ENCODE results near the gene PCP4L1. TPM values are rescaled to one million over a fixed set of nuclear protein-coding genes. Genes with fewer than 3 reads are reported as not detected.

Gene PCP4L1
- total RNA-seq, 1 experiment from 2014 or later: 0.83 TPM

DNA sequence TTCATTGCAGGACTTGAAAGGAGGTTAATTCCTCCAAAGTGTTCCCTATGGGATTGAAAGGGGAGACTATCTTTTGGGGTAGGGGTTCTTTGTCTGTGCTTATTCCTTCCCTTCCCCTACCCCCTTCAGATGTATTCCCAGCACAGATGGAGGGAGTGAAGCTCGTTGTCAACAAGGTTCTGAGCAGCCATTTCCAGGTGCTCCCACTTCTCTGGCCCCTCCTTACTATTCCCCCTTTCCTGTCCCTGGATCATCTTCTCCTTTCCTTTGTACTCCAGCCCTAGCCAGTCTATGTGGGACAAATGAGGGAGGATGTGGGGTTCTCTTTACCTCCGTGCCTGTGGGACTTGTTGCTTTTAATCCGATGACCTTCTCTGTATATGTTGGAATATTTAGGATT lies 31.8 kb upstream of the PCP4L1 start:
- Mint-ChIP-seq H3K27me3 (ENCODE audit: low read depth) (no peaks in the 10 kb centered on the region), H3K9me3 (no peaks in the 10 kb centered on the region), H3K36me3 (ENCODE audit: insufficient read depth in 1 of 3, low read depth in 3 of 3) (peaks cover 18 to 22% (median 20%) of the 10 kb centered on the region in 3 experiments; a peak in 6 of 7 replicates), H3K4me3 (peak overlapping the region; percentile 99 to 100), H3K27ac (peak overlapping the region in 2 of 3 experiments; percentile 98 to 99; a peak in 5 of 7 replicates), H3K4me1 (peaks cover 23 to 40% of the 10 kb centered on the region in 2 experiments)
- H4K91ac ChIP-seq (ENCODE audit: insufficient read length, low read depth, low read length): no peak overlapping the region
- H2AFZ ChIP-seq (ENCODE audit: low read length): no peak overlapping the region
- WGBS (ENCODE audit: extremely low coverage, insufficient read length, low lambda C conversion rate): no CpG with 5 or more reads among the region's 3 CpGs
- H2BK12ac ChIP-seq (ENCODE audit: insufficient read length, low read depth, low read length): no peak overlapping the region
- H3K23ac ChIP-seq (ENCODE audit: insufficient read length, low read depth, low read length): no peak overlapping the region
- no peak overlapping the region for H2BK20ac ChIP-seq (ENCODE audit: low read depth, low read length, poor library complexity, severe bottlenecking)
- H3K79me2 ChIP-seq (ENCODE audit: insufficient read depth, low read length): no peaks in the 10 kb centered on the region
- H2AK5ac ChIP-seq (ENCODE audit: insufficient read length, low read length): no peak overlapping the region
- no peak overlapping the region for H3K56ac ChIP-seq (ENCODE audit: insufficient read length, low read depth, low read length)
- no peak overlapping the region for H2BK15ac ChIP-seq (ENCODE audit: low read depth, low read length)
- TF ChIP-seq, protein P1, sequence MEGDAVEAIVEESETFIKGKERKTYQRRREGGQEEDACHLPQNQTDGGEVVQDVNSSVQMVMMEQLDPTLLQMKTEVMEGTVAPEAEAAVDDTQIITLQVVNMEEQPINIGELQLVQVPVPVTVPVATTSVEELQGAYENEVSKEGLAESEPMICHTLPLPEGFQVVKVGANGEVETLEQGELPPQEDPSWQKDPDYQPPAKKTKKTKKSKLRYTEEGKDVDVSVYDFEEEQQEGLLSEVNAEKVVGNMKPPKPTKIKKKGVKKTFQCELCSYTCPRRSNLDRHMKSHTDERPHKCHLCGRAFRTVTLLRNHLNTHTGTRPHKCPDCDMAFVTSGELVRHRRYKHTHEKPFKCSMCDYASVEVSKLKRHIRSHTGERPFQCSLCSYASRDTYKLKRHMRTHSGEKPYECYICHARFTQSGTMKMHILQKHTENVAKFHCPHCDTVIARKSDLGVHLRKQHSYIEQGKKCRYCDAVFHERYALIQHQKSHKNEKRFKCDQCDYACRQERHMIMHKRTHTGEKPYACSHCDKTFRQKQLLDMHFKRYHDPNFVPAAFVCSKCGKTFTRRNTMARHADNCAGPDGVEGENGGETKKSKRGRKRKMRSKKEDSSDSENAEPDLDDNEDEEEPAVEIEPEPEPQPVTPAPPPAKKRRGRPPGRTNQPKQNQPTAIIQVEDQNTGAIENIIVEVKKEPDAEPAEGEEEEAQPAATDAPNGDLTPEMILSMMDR (conservative IDR thresholded peaks at IDR 0.05): no peak
- H3K27ac ChIP-seq (ENCODE audit: insufficient read length, low read depth, low read length): no peak overlapping the region
- H3K9ac ChIP-seq (ENCODE audit: extremely low read depth, insufficient read length, low read length): peak overlapping the region; percentile 39
- H3T11ph ChIP-seq (ENCODE audit: low read length): no peak overlapping the region
- H3K4me2 ChIP-seq (ENCODE audit: insufficient read depth, insufficient read length, low read length): peak overlapping the region; percentile 79
- no peak overlapping the region for H2BK5ac ChIP-seq (ENCODE audit: insufficient read length, low read length)
- H4K8ac ChIP-seq (replicated peaks; ENCODE audit: insufficient read length, low read depth, low read length): no peak overlapping the region
- DNase-seq: no peak
- no peaks in the 10 kb centered on the region for H3K23me2 ChIP-seq (ENCODE audit: insufficient read length, low read depth, low read length, poor library complexity, severe bottlenecking)
- H4K20me1 ChIP-seq (ENCODE audit: control insufficient read depth, insufficient read depth, insufficient read length): no peaks in the 10 kb centered on the region
- H3K79me1 ChIP-seq (ENCODE audit: insufficient read depth, low read depth, low read length, poor library complexity, severe bottlenecking): no peaks in the 10 kb centered on the region
- H3K4me1 ChIP-seq (ENCODE audit: insufficient read depth, low read length): peaks cover 8% of the 10 kb centered on the region; the same call in 1 of the 2 replicates
- no peaks in the 10 kb centered on the region for H3K27me3 ChIP-seq (ENCODE audit: insufficient read depth, low read length)
- no peak overlapping the region for H3K4ac ChIP-seq (ENCODE audit: low read depth, low read length)
- no peaks in the 10 kb centered on the region for H3K9me3 ChIP-seq (ENCODE audit: control insufficient read depth, low read depth, low read length)
- no peak overlapping the region for H3K14ac ChIP-seq (ENCODE audit: insufficient read depth, low read length)
- no peak overlapping the region for H4K5ac ChIP-seq (ENCODE audit: insufficient read length, low read depth, low read length)
- H2BK120ac ChIP-seq (ENCODE audit: low read depth, low read length, poor library complexity, severe bottlenecking): no peak overlapping the region
- H3K18ac ChIP-seq (ENCODE audit: insufficient read length, low read depth, low read length): no peak overlapping the region
